CD4-positive, alpha-beta T cell treated with Interleukin-6 at 100 ng/mL for 8 hours (primary cell): ENCODE data around the gene OR8K1.

ENCODE experiments used
- DNase-seq: peaks from one replicate; pipeline ENCODE4 v3.0.0-alpha.2; 2020; ENCODE audit warnings: mixed read lengths, low spot score

Gene OR8K1

DNA sequence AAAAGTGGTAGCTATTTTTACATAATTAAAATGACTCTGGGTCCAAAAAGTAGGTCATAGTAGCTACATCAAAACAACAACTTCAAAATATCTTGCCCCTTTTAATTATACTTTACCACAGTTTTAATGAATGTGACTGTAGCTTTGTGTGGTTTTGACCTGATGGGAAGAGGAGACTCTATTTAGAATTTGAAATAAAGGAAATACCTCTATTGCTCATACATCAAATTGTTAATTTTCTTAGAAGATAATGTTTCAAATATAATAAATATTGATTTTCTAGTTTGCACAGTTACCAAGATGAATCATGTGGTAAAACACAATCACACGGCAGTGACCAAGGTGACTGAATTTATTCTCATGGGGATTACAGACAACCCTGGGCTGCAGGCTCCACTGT is at the start of gene OR8K1:
Gene OR8K1 (plus strand): TSS at position 301 of the 400 bp plus-strand sequence. CDS start 0 bp downstream, at position 301.
- no peak for DNase-seq

- no peak for DNase-seq
Observed at GRCh38 chr11:56296898-56297297, 48.9 kb upstream of the OR8K1 start.

DNA sequence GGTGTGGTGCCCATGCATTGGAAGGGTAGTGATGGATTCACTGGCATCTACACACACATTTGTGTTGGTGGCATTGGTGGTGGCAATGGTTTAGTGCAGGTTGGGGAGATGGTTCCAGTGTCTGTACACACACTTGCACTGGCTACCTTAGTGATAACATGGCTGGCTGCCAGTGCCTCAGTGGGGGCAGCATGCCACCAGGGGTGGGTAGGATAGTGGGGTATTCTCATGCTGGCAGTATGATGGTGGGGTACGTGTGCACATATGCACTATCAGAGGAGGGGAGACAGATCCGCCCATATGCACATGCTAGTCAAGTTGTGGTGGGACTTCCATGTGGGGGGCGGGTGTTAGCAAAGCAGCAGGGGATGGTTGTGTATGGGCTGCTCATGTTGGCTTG is 38.0 kb upstream of the OR8K1 start:
- DNase-seq, result no peak

DNA sequence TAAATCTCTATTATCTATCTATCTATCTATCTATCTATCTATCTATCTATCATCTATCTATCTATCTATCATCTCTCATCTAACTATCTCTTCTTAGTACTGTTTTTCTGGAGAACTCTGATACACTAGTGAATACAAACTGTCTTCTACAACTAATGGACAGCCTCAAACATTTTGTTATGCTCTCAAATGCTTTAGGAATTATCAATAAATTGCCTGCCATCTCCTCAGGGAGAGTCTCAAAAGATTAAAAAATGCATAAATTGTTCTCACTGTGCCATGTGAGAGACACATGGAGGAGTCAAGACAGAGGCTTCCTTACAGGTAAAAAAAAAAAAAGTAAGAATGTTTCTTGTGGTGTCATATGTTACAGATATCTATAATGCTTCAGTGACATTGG is 31.0 kb upstream of the OR8K1 start, which contains the start of gene OR8K3:
Gene OR8K3 (plus strand): TSS at position 301 of the 400 bp plus-strand sequence. CDS start 3,163 bp downstream, outside the sequence.
- no peak for DNase-seq

- no peak for DNase-seq
Observed at GRCh38 chr11:56331861-56332491, 13.9 kb upstream of the OR8K1 start.

- DNase-seq, result no peak
Observed at GRCh38 chr11:56333156-56333555, 12.7 kb upstream of the OR8K1 start.

GRCh38 chr11:56340289-56340688 is 5.5 kb upstream of the OR8K1 start:
- no peak for DNase-seq

- DNase-seq, result no peak
Observed at GRCh38 chr11:56353991-56354390, 8.2 kb downstream of the OR8K1 start, which contains the start of gene OR8J1. Gene OR8J1, plus strand, starts transcription at chr11:56354291. Its CDS starts 5,956 bp downstream, at chr11:56360247.

DNA sequence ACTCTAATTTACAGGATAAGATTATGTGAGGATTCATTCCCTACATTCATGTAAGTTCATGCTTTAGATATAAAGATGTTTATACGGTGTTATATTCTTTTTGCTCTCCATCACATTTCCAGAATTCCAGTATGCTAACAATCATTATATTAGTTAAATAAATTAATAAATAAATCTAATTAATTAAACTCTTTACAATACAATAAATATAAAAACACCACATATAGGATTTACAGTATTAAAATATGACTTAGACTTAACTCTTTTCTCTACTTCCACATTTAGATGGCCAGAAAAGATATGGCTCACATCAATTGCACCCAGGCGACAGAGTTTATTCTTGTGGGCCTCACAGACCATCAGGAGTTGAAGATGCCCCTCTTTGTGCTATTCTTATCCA is 29.5 kb downstream of the OR8K1 start, which contains the start of gene OR8U1:
Gene OR8U1 (plus strand): TSS at position 301 of the 400 bp plus-strand sequence. CDS start 0 bp downstream, at position 301.
- DNase-seq, result no peak

DNA sequence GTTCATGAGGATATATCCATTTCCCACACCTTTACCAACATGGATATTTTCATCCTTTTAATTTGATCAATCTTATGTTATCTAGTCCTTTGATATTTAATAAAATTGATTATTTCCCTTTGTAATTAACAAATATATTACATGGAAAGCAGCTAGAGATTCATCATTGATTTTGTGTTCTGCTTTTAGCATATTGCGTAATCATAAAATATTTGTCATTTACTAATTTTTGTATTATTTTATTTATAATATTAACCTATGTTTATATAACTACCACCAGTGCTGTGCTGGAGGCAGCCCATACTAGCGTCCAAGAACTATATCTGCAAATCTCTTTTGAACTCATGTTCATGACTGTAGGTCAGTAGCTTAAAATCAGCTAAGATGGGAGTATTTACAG is 34.3 kb downstream of the OR8K1 start:
- no peak for DNase-seq

- DNase-seq, result no peak
Observed at GRCh38 chr11:56394381-56394780, 48.5 kb downstream of the OR8K1 start.

GRCh38 chr11:56396047-56396446 is 50.2 kb downstream of the OR8K1 start:
- no peak for DNase-seq
